Caco-2 (cell line): ENCODE results near the gene SLC17A2. TPM values are rescaled to one million over a fixed set of nuclear protein-coding genes. Genes with fewer than 3 reads are reported as not detected.

Experiments used
- BruUV-seq: library from RNA; stranded (reverse); fragments of 400-500 nt; replicated peaks from 2 replicates; lab custom pipeline; 2021; lab: Mats Ljungman, UMichigan
- CTCF ChIA-PET: fragments of 300-600 bp; sonication (Branson Sonifier 250); formaldehyde crosslinking; loops from one replicate; lab custom pipeline; 2022; ENCODE audit warnings: antibody characterized with exemption; lab: Charles Lee
- POLR2A ChIA-PET: fragments of 300-600 bp; sonication (Branson Sonifier 250); formaldehyde crosslinking; loops from one replicate; lab custom pipeline; 2022; ENCODE audit warnings: antibody characterized with exemption; lab: Charles Lee
- DNase-seq, 2 experiments: peaks; one replicate each; pipeline versions ENCODE4 v3.0.0 to v3.0.0-alpha.2; 2020 to 2022
- H3K27me3 ChIP-seq: replicated peaks from 2 replicates; pipeline ENCODE4 v1.6.0; 2011; ENCODE audit warnings: low read length; ENCODE audit not compliant: control insufficient read depth, insufficient read depth
- H3K36me3 ChIP-seq: 2 replicates; pipeline ENCODE4 v1.5.1; 2011; ENCODE audit warnings: low read length; ENCODE audit not compliant: control insufficient read depth, insufficient read depth
- H3K4me1 ChIP-seq: fragments of 250-450 bp; sonication (Bioruptor Pico); 2 replicates; pipeline ENCODE4 v1.5.1; 2020; ENCODE audit warnings: mild to moderate bottlenecking
- H3K4me3 ChIP-seq: 2 replicates; pipeline ENCODE4 v1.5.1; 2011; ENCODE audit warnings: low read depth, mild to moderate bottlenecking, control low read depth, low read length
- H3K9me3 ChIP-seq: fragments of 250-450 bp; sonication (Bioruptor Pico); 2 replicates; pipeline ENCODE4 v1.5.1; 2020; ENCODE audit warnings: mild to moderate bottlenecking, moderate library complexity
- H3K27ac Mint-ChIP-seq: one replicate; pipeline ENCODE4 v1.8.0; 2022; ENCODE audit warnings: mixed read lengths; ENCODE audit not compliant: unreplicated experiment
- H3K27me3 Mint-ChIP-seq: one replicate; pipeline ENCODE4 v1.8.0; 2022; ENCODE audit warnings: mixed read lengths; ENCODE audit not compliant: insufficient read depth, unreplicated experiment
- H3K36me3 Mint-ChIP-seq: one replicate; pipeline ENCODE4 v1.8.0; 2022; ENCODE audit warnings: mild to moderate bottlenecking, mixed read lengths; ENCODE audit not compliant: insufficient read depth, unreplicated experiment
- H3K4me1 Mint-ChIP-seq: one replicate; pipeline ENCODE4 v1.8.0; 2022; ENCODE audit warnings: low read depth, mixed read lengths; ENCODE audit not compliant: unreplicated experiment
- H3K4me3 Mint-ChIP-seq: one replicate; pipeline ENCODE4 v1.8.0; 2022; ENCODE audit warnings: mild to moderate bottlenecking, moderate library complexity, mixed read lengths; ENCODE audit not compliant: unreplicated experiment
- H3K9me3 Mint-ChIP-seq: one replicate; pipeline ENCODE4 v1.8.0; 2022; ENCODE audit warnings: mixed read lengths; ENCODE audit not compliant: unreplicated experiment
- CTCF ChIP-seq, 2 experiments: fragments of 200-600 bp in 1 of 2; IDR thresholded peaks; 1 replicate in 1 of 2; 2 replicates in 1 of 2; pipeline versions ENCODE4 v1.5.1 to v1.8.0; 2011 to 2022; ENCODE audit warnings: antibody characterized with exemption in 1 of 2, control low read depth in 1 of 2, inconsistent platforms in 1 of 2, low read depth in 1 of 2, low read length in 1 of 2, mild to moderate bottlenecking in 1 of 2, moderate library complexity in 1 of 2; ENCODE audit not compliant: insufficient read depth in 1 of 2, severe bottlenecking in 1 of 2, unreplicated experiment in 1 of 2
- intact Hi-C: fragments of 100-400 bp; cut with micrococcal nuclease; formaldehyde crosslinking; loops from one replicate; pipeline ENCODE4 v1.10.0; 2022; ENCODE audit not compliant: unreplicated experiment
- total RNA-seq: library from RNA; stranded (reverse); gene quantifications from 2 replicates; pipeline ENCODE4 v1.2.3, GENCODE V29; 2022

The SLC17A2 gene
- total RNA-seq, 1 experiment from 2014 or later, result not detected

- intact Hi-C loops, result no loop called here
- CTCF ChIA-PET, result no interaction called here
- no peak for TF ChIP-seq CTCF (IDR thresholded peaks at IDR 0.05; ENCODE audit: insufficient read depth in 1 of 2, low read depth in 1 of 2, low read length in 1 of 2, severe bottlenecking in 1 of 2, unreplicated experiment in 1 of 2)
- Histone ChIP-seq H3K4me3 (no peak overlapping the region), H3K36me3 (no peaks in the 10 kb centered on the region; the same call in 1 of the 2 replicates), H3K9me3 (no peaks in the 10 kb centered on the region), H3K4me1 (no peaks in the 10 kb centered on the region), H3K27me3 (no peaks in the 10 kb centered on the region)
- BruUV-seq, result no TSS peak
- no peak overlapping the region for H3K4me3 Mint-ChIP-seq
- peaks cover 11% of the 10 kb centered on the region for H3K4me1 Mint-ChIP-seq
- POLR2A ChIA-PET, result no interaction called here
- H3K36me3 Mint-ChIP-seq, result no peaks in the 10 kb centered on the region
- no peak overlapping the region for H3K27ac Mint-ChIP-seq
- H3K9me3 Mint-ChIP-seq, result peaks cover 10% of the 10 kb centered on the region
- H3K27me3 Mint-ChIP-seq, result no peaks in the 10 kb centered on the region
- DNase-seq, result no peak
Measured at GRCh38 chr6:25918083-25918683, 12.3 kb downstream of the SLC17A2 start.

DNA sequence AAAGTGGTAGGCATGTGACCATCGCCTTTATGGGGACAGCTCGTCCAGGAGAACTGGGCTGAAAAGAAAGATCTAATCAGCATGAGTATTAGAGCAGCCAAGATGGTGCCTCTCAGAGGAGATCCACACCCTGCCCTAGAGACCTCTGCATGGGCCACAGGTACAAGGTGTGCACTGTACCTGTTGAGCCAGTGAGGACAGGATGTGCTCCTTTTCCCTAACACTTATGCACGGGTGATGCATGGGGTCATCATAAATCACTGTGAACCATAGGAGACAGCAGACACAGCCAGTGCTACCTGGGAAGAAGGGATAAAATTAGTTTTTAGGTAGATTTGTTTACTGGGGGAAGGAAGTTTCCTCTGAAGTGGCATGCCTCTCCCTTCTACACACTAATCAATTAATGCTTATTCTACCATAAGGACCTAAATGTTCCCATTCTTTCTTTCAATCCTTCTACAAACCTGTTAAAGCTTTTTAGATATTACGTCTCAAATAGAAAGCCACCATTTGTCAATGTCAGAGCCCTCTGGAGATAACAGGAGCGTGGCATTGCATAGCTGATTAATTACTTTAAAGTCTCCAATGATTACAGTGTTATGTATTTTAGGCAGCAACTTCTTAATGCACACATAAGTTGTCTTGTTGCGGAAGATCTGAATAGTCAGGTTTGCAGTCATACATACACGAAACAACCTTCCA is 13.6 kb downstream of the SLC17A2 start:
- H3K4me1 Mint-ChIP-seq, result peaks cover 11% of the 10 kb centered on the region
- Histone ChIP-seq H3K36me3 (no peaks in the 10 kb centered on the region; the same call in 1 of the 2 replicates), H3K4me1 (no peaks in the 10 kb centered on the region), H3K4me3 (no peak overlapping the region), H3K9me3 (no peaks in the 10 kb centered on the region), H3K27me3 (no peaks in the 10 kb centered on the region)
- no TSS peak for BruUV-seq
- H3K27me3 Mint-ChIP-seq, result no peaks in the 10 kb centered on the region
- POLR2A ChIA-PET, result no interaction called here
- H3K9me3 Mint-ChIP-seq, result peaks cover 18% of the 10 kb centered on the region
- no peaks in the 10 kb centered on the region for H3K36me3 Mint-ChIP-seq
- DNase-seq, result no peak
- intact Hi-C loops, result no loop called here
- no peak overlapping the region for H3K4me3 Mint-ChIP-seq
- TF ChIP-seq CTCF (IDR thresholded peaks at IDR 0.05; ENCODE audit: insufficient read depth in 1 of 2, low read depth in 1 of 2, low read length in 1 of 2, severe bottlenecking in 1 of 2, unreplicated experiment in 1 of 2), result no peak
- CTCF ChIA-PET, result no interaction called here
- no peak overlapping the region for H3K27ac Mint-ChIP-seq

GRCh38 chr6:25916330-25916729 is 14.2 kb downstream of the SLC17A2 start:
- CTCF ChIA-PET, result no interaction called here
- Mint-ChIP-seq H3K27ac (no peak overlapping the region), H3K36me3 (no peaks in the 10 kb centered on the region), H3K4me1 (peaks cover 11% of the 10 kb centered on the region), H3K27me3 (no peaks in the 10 kb centered on the region), H3K4me3 (no peak overlapping the region), H3K9me3 (peaks cover 21% of the 10 kb centered on the region)
- Histone ChIP-seq H3K4me3 (no peak overlapping the region), H3K27me3 (no peaks in the 10 kb centered on the region), H3K4me1 (no peaks in the 10 kb centered on the region), H3K9me3 (no peaks in the 10 kb centered on the region), H3K36me3 (no peaks in the 10 kb centered on the region; the same call in 1 of the 2 replicates)
- intact Hi-C loops, result no loop called here
- DNase-seq, result no peak
- POLR2A ChIA-PET, result no interaction called here
- no TSS peak for BruUV-seq
- no peak for TF ChIP-seq CTCF (IDR thresholded peaks at IDR 0.05; ENCODE audit: insufficient read depth in 1 of 2, low read depth in 1 of 2, low read length in 1 of 2, severe bottlenecking in 1 of 2, unreplicated experiment in 1 of 2)
